A673 (cell line): ENCODE data around the gene ARHGAP6. TPM values are rescaled to one million over a fixed set of nuclear protein-coding genes. Genes with fewer than 3 reads are reported as not detected.
A peak's percentile ranks its signal among the peaks of the same experiment; 100 is the strongest.

Source experiments
- BruUV-seq: library from RNA; stranded (reverse); fragments of 400-500 nt; replicated peaks from 2 replicates; lab custom pipeline; 2021; lab: Mats Ljungman, UMichigan
- CTCF ChIA-PET: fragments of 300-600 bp; sonication (Branson Sonifier 250); formaldehyde crosslinking; loops from one replicate; lab custom pipeline; 2022; ENCODE audit warnings: antibody characterized with exemption; lab: Charles Lee
- POLR2A ChIA-PET: fragments of 300-600 bp; sonication (Branson Sonifier 250); formaldehyde crosslinking; loops from one replicate; lab custom pipeline; 2022; ENCODE audit warnings: antibody characterized with exemption; ENCODE audit not compliant: low non-redundant PET; lab: Charles Lee
- DNase-seq: peaks from one replicate; pipeline ENCODE4 v3.0.0-alpha.2; 2015; ENCODE audit warnings: low spot score
- H3K27ac ChIP-seq: fragments of 200-600 bp; sonication (generic); 2 replicates; pipeline ENCODE4 v1.5.1; 2016; ENCODE audit warnings: mixed run types, low read depth, mild to moderate bottlenecking, mixed read lengths, antibody characterized with exemption, low read length; ENCODE audit not compliant: poor library complexity, severe bottlenecking
- H3K27me3 ChIP-seq: fragments of 200-600 bp; sonication (generic); replicated peaks from 2 replicates; pipeline ENCODE4 v1.6.1; 2017; ENCODE audit warnings: mixed run types, low read depth, mild to moderate bottlenecking, mixed read lengths, antibody characterized with exemption, low read length; ENCODE audit not compliant: insufficient read depth, poor library complexity
- H3K36me3 ChIP-seq: fragments of 200-600 bp; sonication (generic); 2 replicates; pipeline ENCODE4 v1.6.1; 2016; ENCODE audit warnings: mixed run types, mild to moderate bottlenecking, mixed read lengths, antibody characterized with exemption, low read length; ENCODE audit not compliant: insufficient read depth, poor library complexity, severe bottlenecking
- H3K4me1 ChIP-seq: fragments of 200-600 bp; sonication (generic); 2 replicates; pipeline ENCODE4 v1.6.1; 2017; ENCODE audit warnings: mixed run types, mild to moderate bottlenecking, mixed read lengths, antibody characterized with exemption, low read length; ENCODE audit not compliant: insufficient read depth, poor library complexity, severe bottlenecking
- H3K4me3 ChIP-seq: fragments of 200-600 bp; sonication (generic); 2 replicates; pipeline ENCODE4 v1.5.1; 2016; ENCODE audit warnings: low read depth, mixed run types, mild to moderate bottlenecking, mixed read lengths, low read length; ENCODE audit not compliant: poor library complexity, severe bottlenecking
- H3K9me3 ChIP-seq: fragments of 200-600 bp; sonication (generic); 2 replicates; pipeline ENCODE4 v1.6.1; 2016; ENCODE audit warnings: mixed run types, low read depth, mild to moderate bottlenecking, mixed read lengths, antibody characterized with exemption, low read length; ENCODE audit not compliant: poor library complexity, severe bottlenecking
- EZH2 ChIP-seq: fragments of 200-600 bp; sonication (generic); IDR thresholded peaks from 2 replicates; pipeline ENCODE4 v1.6.1; 2017; ENCODE audit warnings: borderline replicate concordance, low read depth, mild to moderate bottlenecking, mixed read lengths, antibody characterized with exemption, low read length; ENCODE audit not compliant: poor library complexity, severe bottlenecking
- intact Hi-C: fragments of 100-400 bp; cut with micrococcal nuclease; formaldehyde crosslinking; loops from one replicate; pipeline ENCODE4 v1.10.0; 2022; ENCODE audit not compliant: unreplicated experiment
- total RNA-seq: library from RNA; stranded (reverse); gene quantifications from 2 replicates; pipeline ENCODE4 v1.2.3, GENCODE V29; 2021
- TF ChIP-seq, protein P1 (sequence below): fragments of 300-800, 200-600 bp; sonication (generic); conservative IDR thresholded peaks from 2 replicates; pipeline ENCODE4 v1.5.1; 2017; ENCODE audit warnings: low read depth, mild to moderate bottlenecking, antibody characterized with exemption, low read length, moderate library complexity, mixed read lengths

Gene ARHGAP6
- total RNA-seq, 1 experiment from 2014 or later: not detected

DNA sequence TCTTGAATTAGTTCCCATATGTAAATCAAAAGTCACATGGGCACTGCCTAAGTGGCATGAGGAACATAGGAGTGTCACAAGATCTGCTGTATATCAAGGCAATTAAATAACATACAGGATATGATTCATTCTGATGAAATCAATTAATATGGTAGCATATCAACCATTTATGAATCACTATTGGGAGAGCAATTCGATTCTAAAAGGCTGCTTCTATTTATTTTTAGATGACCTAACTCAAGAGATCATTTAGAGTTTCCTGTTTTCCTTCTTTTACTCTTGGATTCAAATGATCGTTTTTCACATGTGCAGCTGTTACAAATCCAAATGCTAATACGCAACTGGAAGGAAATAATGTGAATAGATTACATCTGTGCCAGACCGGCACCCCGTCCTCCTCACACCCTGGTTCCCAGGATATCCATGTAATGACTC lies 472.7 kb downstream of the ARHGAP6 start:
- DNase-seq: peak; percentile 21
- Histone ChIP-seq H3K27ac (no peak overlapping the region), H3K27me3 (no peaks in the 10 kb centered on the region), H3K4me3 (no peak overlapping the region), H3K9me3 (no peaks in the 10 kb centered on the region), H3K36me3 (no peaks in the 10 kb centered on the region), H3K4me1 (no peaks in the 10 kb centered on the region)
- BruUV-seq: no TSS peak
- POLR2A ChIA-PET: no interaction called here
- intact Hi-C loops: no loop called here
- no peak for TF ChIP-seq EZH2
- TF ChIP-seq, protein P1, sequence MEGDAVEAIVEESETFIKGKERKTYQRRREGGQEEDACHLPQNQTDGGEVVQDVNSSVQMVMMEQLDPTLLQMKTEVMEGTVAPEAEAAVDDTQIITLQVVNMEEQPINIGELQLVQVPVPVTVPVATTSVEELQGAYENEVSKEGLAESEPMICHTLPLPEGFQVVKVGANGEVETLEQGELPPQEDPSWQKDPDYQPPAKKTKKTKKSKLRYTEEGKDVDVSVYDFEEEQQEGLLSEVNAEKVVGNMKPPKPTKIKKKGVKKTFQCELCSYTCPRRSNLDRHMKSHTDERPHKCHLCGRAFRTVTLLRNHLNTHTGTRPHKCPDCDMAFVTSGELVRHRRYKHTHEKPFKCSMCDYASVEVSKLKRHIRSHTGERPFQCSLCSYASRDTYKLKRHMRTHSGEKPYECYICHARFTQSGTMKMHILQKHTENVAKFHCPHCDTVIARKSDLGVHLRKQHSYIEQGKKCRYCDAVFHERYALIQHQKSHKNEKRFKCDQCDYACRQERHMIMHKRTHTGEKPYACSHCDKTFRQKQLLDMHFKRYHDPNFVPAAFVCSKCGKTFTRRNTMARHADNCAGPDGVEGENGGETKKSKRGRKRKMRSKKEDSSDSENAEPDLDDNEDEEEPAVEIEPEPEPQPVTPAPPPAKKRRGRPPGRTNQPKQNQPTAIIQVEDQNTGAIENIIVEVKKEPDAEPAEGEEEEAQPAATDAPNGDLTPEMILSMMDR: no peak
- CTCF ChIA-PET: no interaction called here

DNA sequence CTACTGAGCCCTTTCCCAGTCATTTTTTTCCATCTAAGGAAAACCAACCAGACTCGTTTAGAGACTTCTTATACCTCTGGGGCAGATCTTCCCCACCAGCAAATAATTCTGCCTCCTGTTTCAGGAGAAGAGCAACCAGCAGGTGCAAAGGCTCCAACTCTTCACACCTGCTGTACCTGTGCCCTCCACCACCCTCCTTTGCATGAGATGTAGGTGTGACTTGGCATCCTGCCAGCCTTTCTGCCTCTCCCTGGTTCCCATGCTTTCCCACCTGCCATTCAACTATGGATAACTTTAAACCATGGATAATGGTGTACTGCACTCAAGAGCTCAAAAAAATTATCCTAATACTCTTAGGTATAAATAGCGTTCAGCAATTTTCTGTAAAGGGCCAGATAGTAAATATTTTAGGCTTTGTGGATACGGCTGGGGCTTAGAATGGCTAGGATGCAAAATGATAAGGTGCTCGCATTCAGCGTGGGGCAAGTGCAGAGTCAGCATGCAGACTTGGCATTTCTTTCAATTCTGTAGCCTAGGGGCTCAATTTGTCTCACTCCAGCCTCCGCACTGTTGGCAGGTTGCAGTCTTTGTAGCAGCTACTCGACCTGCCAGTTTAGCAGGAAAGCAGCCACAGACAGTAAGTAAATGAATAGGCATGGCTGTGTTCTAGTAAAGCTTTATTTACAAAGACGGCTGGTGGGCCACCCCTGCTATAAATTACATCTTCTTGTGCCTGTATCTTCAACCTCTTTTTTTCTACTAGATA lies 474.8 kb downstream of the ARHGAP6 start:
- intact Hi-C loops: no loop called here
- no peaks in the 10 kb centered on the region for H3K36me3 ChIP-seq
- no peak overlapping the region for H3K4me3 ChIP-seq
- no peaks in the 10 kb centered on the region for H3K9me3 ChIP-seq
- CTCF ChIA-PET: no interaction called here
- DNase-seq: no peak
- TF ChIP-seq, protein P1: no peak
- H3K4me1 ChIP-seq: no peaks in the 10 kb centered on the region
- no TSS peak for BruUV-seq
- H3K27ac ChIP-seq: no peak overlapping the region
- no peaks in the 10 kb centered on the region for H3K27me3 ChIP-seq
- POLR2A ChIA-PET: no interaction called here

DNA sequence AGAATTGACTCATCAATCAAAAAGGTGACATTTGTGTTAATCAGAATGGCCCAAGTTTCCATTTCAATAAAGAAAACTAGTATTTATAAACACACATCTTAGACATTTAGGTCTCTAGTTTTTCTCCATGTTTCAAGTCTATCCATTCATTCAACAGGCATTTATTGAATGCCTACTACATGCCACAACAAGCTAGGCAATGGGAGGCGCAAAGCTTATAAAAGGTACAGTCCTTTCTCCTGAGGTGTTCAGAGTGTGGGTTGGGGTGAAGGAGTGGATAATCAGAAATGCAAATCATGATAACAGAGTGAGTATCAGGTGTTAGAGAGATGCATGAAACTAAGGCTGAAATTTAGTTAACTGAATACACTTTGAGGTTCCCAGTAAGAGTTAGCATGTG lies 476.6 kb downstream of the ARHGAP6 start:
- H3K9me3 ChIP-seq: no peaks in the 10 kb centered on the region
- no peaks in the 10 kb centered on the region for H3K4me1 ChIP-seq
- H3K27me3 ChIP-seq: no peaks in the 10 kb centered on the region
- no peak overlapping the region for H3K27ac ChIP-seq
- ChIA-PET CTCF (no interaction called here), POLR2A (no interaction called here)
- DNase-seq: no peak
- BruUV-seq: no TSS peak
- H3K4me3 ChIP-seq: no peak overlapping the region
- intact Hi-C loops: no loop called here
- TF ChIP-seq, protein P1: no peak
- TF ChIP-seq EZH2: no peak
- H3K36me3 ChIP-seq: no peaks in the 10 kb centered on the region
